ENCODE measurements around the gene FMN2.

DNA sequence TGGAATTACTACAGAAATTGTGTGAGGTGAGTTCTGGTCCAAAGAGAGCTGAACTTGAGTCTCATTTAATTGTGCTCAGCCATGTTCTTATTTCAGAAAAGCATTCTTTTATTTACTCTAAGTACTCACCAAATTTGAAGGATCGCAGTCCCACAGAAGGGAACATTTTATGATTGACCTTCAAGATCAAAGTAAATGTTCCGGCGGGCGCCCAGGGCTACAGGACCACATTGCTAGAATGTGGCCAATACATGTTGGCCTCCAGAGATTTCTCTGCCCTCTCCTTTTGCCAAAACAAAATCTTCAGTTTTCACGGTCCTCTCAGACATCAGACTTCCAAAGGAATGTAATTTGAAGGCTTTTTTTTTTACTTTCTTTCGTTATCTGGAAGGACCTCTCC, 237.8 kb downstream of the FMN2 start:
- no peak for TF ChIP-seq CTCF (tag by site-specific recombination; IDR thresholded peaks at IDR 0.05)
- TF ChIP-seq ZNF292 (tag by site-specific recombination; IDR thresholded peaks at IDR 0.05; ENCODE audit: borderline replicate concordance, low read depth): no peak
- TF ChIP-seq ZNF302 (tag by site-specific recombination; IDR thresholded peaks at IDR 0.05; ENCODE audit: low read depth): no peak
- no peak for TF ChIP-seq PBX3 (CRISPR knock-in tag; IDR thresholded peaks at IDR 0.05)
- TF ChIP-seq HOXD13 (CRISPR knock-in tag; IDR thresholded peaks at IDR 0.05; ENCODE audit: borderline replicate concordance): no peak
- TF ChIP-seq PATZ1 (tag by site-specific recombination; IDR thresholded peaks at IDR 0.05): no peak
- TF ChIP-seq, protein P1, sequence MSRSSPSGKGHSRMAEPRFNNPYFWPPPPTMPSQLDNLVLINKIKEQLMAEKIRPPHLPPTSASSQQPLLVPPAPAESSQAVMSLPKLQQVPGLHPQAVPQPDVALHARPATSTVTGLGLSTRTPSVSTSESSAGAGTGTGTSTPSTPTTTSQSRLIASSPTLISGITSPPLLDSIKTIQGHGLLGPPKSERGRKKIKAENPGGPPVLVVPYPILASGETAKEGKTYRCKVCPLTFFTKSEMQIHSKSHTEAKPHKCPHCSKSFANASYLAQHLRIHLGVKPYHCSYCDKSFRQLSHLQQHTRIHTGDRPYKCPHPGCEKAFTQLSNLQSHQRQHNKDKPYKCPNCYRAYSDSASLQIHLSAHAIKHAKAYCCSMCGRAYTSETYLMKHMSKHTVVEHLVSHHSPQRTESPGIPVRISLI (tag by site-specific recombination; IDR thresholded peaks at IDR 0.05): no peak
- TF ChIP-seq ZNF747 (tag by site-specific recombination; IDR thresholded peaks at IDR 0.05): no peak
- TF ChIP-seq YY1 (tag by site-specific recombination; IDR thresholded peaks at IDR 0.05): no peak
- no peak for TF ChIP-seq GLI4 (tag by site-specific recombination; IDR thresholded peaks at IDR 0.05)
- no peak for TF ChIP-seq ZNF571 (tag by site-specific recombination; IDR thresholded peaks at IDR 0.05)
- TF ChIP-seq BCL11A (tag by site-specific recombination; IDR thresholded peaks at IDR 0.05; ENCODE audit: low read depth): no peak
- TF ChIP-seq TCF7L2 (IDR thresholded peaks at IDR 0.05; ENCODE audit: borderline replicate concordance, low read depth, low read length): no peak
